Activated CD8-positive, alpha-beta T cell treated with anti-CD3 and anti-CD28 coated beads for 36 hours (primary cell): ENCODE data around the gene HOXD3. TPM values are rescaled to one million over a fixed set of nuclear protein-coding genes. Genes with fewer than 3 reads are reported as not detected.

Experiments used
- ATAC-seq: fragments of 200-7000 bp; cut with Tn5 transposase; one replicate; pipeline ENCODE4 v1.10.0; 2021; ENCODE audit warnings: mild to moderate bottlenecking, moderate library complexity
- CTCF ChIA-PET: fragments of 350-600 bp; sonication (Branson Sonifier 250); formaldehyde crosslinking; loops from one replicate; lab custom pipeline; 2021; ENCODE audit warnings: antibody characterized with exemption; lab: Charles Lee
- POLR2A ChIA-PET: fragments of 350-600 bp; sonication (Branson Sonifier 250); formaldehyde crosslinking; loops from one replicate; lab custom pipeline; 2021; ENCODE audit warnings: antibody characterized with exemption; lab: Charles Lee
- DNase-seq: peaks from one replicate; pipeline ENCODE4 v3.0.0-alpha.2; 2020
- H3K27ac Mint-ChIP-seq: one replicate; pipeline ENCODE4 v1.8.0; 2021; ENCODE audit warnings: mild to moderate bottlenecking, mixed read lengths
- H3K27me3 Mint-ChIP-seq: one replicate; pipeline ENCODE4 v1.8.0; 2021; ENCODE audit warnings: mixed read lengths
- H3K36me3 Mint-ChIP-seq: one replicate; pipeline ENCODE4 v1.8.0; 2021; ENCODE audit warnings: low read depth, mixed read lengths
- H3K4me1 Mint-ChIP-seq: one replicate; pipeline ENCODE4 v1.8.0; 2021; ENCODE audit warnings: low read depth, mixed read lengths
- H3K4me3 Mint-ChIP-seq: one replicate; pipeline ENCODE4 v1.8.0; 2021; ENCODE audit warnings: mild to moderate bottlenecking, moderate library complexity, mixed read lengths
- H3K9me3 Mint-ChIP-seq: one replicate; pipeline ENCODE4 v1.8.0; 2021; ENCODE audit warnings: mixed read lengths
- intact Hi-C: fragments of 100-400 bp; cut with micrococcal nuclease; formaldehyde crosslinking; loops from one replicate; pipeline ENCODE4 v1.10.0; 2022
- total RNA-seq, 2 experiments: library from RNA; stranded (reverse); gene quantifications; one replicate each; pipeline ENCODE4 v1.2.3, GENCODE V29; 2021
- TF ChIP-seq, protein P1 (sequence below): fragments of 200-600 bp; IDR thresholded peaks from one replicate; pipeline ENCODE4 v1.8.0; 2022; ENCODE audit warnings: antibody characterized with exemption, mild to moderate bottlenecking

Gene HOXD3
- total RNA-seq, 2 experiments from 2014 or later = not detected

GRCh38 chr2:176149939-176150583 is 7.0 kb upstream of the HOXD3 start:
- no peak overlapping the region for H3K4me3 Mint-ChIP-seq
- POLR2A ChIA-PET = interaction anchor here (0.7 kb wide), 1 partner anchor 76 kb away, joined by 3 read pairs; no protein-coding TSS in a partner anchor

DNA sequence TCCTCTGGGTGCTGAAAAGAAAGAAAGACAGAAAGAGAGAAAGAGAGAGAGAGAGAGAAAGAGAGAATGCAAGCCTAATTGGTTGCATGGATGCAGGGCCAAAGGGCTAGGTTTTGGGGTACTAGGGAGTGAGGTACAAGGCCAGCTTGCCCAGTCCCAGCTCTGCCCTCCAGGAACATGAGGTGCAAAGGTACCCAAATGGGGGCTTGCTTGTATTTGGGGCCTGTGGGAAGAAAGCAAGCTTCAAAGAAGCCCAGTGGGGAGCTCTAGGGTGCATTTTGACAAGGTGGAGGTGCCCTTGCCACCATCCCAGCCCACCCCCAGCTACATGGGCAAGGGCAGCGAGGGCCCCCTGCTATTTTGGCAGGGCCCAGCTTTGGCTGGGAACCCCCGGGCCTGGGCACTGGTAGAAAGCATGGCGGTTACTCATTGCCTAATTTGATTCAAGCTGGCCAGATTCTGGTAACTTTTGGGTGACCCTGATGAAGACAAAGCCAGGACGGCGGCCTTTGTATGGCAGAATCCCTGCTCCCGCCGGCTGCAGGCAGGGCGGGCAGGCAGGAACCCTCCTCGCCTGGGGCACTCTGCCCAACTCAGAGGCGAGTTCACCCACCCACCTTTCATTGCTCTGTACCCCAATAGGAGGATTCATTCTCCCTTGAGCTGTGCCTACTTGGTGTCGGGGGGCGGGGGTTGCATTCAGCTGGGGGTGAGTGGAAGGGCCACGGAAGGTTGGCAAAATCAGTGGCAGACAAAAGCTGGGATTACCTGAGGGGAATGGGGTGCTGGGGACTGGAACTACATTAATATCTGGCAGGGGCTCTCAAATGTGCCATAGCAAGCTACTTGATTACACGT is 6.3 kb upstream of the HOXD3 start:
- POLR2A ChIA-PET = interaction anchor here (0.7 kb wide), 1 partner anchor 77 kb away, joined by 3 read pairs; no protein-coding TSS in a partner anchor
- Mint-ChIP-seq H3K4me3 (no peak overlapping the region), H3K36me3 (no peaks in the 10 kb centered on the region), H3K4me1 (peaks cover 7% of the 10 kb centered on the region), H3K27ac (no peak overlapping the region), H3K27me3 (peaks cover 83% of the 10 kb centered on the region), H3K9me3 (no peaks in the 10 kb centered on the region)
- TF ChIP-seq, protein P1, sequence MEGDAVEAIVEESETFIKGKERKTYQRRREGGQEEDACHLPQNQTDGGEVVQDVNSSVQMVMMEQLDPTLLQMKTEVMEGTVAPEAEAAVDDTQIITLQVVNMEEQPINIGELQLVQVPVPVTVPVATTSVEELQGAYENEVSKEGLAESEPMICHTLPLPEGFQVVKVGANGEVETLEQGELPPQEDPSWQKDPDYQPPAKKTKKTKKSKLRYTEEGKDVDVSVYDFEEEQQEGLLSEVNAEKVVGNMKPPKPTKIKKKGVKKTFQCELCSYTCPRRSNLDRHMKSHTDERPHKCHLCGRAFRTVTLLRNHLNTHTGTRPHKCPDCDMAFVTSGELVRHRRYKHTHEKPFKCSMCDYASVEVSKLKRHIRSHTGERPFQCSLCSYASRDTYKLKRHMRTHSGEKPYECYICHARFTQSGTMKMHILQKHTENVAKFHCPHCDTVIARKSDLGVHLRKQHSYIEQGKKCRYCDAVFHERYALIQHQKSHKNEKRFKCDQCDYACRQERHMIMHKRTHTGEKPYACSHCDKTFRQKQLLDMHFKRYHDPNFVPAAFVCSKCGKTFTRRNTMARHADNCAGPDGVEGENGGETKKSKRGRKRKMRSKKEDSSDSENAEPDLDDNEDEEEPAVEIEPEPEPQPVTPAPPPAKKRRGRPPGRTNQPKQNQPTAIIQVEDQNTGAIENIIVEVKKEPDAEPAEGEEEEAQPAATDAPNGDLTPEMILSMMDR = no peak
- ATAC-seq (no peak), DNase-seq (no peak)
- CTCF ChIA-PET = interaction anchor here (0.8 to 2.7 kb wide), 5 partner anchors 10 to 402 kb away, joined by 3 to 17 read pairs (median 4); no protein-coding TSS in a partner anchor
- intact Hi-C loops = no loop called here

More at GRCh38 chr2:176149939-176150583, 7.0 kb upstream of the HOXD3 start:
- TF ChIP-seq, protein P1 = no peak
- DNase-seq (no peak), ATAC-seq (no peak)
- no peaks in the 10 kb centered on the region for H3K9me3 Mint-ChIP-seq
- no peak overlapping the region for H3K27ac Mint-ChIP-seq
- intact Hi-C loops = no loop called here
- H3K4me1 Mint-ChIP-seq = peaks cover 7% of the 10 kb centered on the region
- peaks cover 84% of the 10 kb centered on the region for H3K27me3 Mint-ChIP-seq
- CTCF ChIA-PET = interaction anchor here (1.4 to 2.7 kb wide), 4 partner anchors 10 to 305 kb away, joined by 3 to 17 read pairs (median 6); no protein-coding TSS in a partner anchor
- no peaks in the 10 kb centered on the region for H3K36me3 Mint-ChIP-seq

- peaks cover 7% of the 10 kb centered on the region for H3K4me1 Mint-ChIP-seq
- no peak within 1 kb of the TSS for H3K4me3 Mint-ChIP-seq
- DNase-seq (no peak), ATAC-seq (no peak)
- peaks cover 82% of the 10 kb centered on the region for H3K27me3 Mint-ChIP-seq
- intact Hi-C loops = no loop called here
- TF ChIP-seq, protein P1 = no peak
- ChIA-PET POLR2A (interaction anchor here (1.0 kb wide), 1 partner anchor 10 kb away, joined by 3 read pairs; no protein-coding TSS in a partner anchor), CTCF (interaction anchor here (0.8 to 2.7 kb wide), 5 partner anchors 11 to 401 kb away, joined by 3 to 17 read pairs (median 4); no protein-coding TSS in a partner anchor)
- no peaks in the 10 kb centered on the region for H3K9me3 Mint-ChIP-seq
- no peak within 1 kb of the TSS for H3K27ac Mint-ChIP-seq
- H3K36me3 Mint-ChIP-seq = no peaks in the 10 kb centered on the region
Measured at GRCh38 chr2:176151442-176152287, 5.4 kb upstream of the HOXD3 start, which contains the start of gene HOXD4. TSS of gene HOXD4 (plus strand) at chr2:176151550. CDS start at chr2:176151634, 84 bp downstream.

GRCh38 chr2:176152350-176153181 is 4.5 kb upstream of the HOXD3 start:
- POLR2A ChIA-PET = interaction anchor here (1.0 kb wide), 1 partner anchor 9 kb away, joined by 3 read pairs; no protein-coding TSS in a partner anchor
- peaks cover 78% of the 10 kb centered on the region for H3K27me3 Mint-ChIP-seq
- no peak for ATAC-seq
- DNase-seq = no peak
- TF ChIP-seq, protein P1 = no peak
- no peak overlapping the region for H3K4me3 Mint-ChIP-seq
- no peak overlapping the region for H3K27ac Mint-ChIP-seq
- H3K4me1 Mint-ChIP-seq = peaks cover 10% of the 10 kb centered on the region
- no peaks in the 10 kb centered on the region for H3K9me3 Mint-ChIP-seq
- no peaks in the 10 kb centered on the region for H3K36me3 Mint-ChIP-seq
- intact Hi-C loops = no loop called here
- CTCF ChIA-PET = interaction anchor here (0.9 to 2.7 kb wide), 4 partner anchors 12 to 499 kb away, joined by 3 to 17 read pairs (median 6); no protein-coding TSS in a partner anchor
